ENCODE data around the gene S100A11.

The S100A11 gene

GRCh38 chr1:152021569-152021968, 15.2 kb downstream of the S100A11 start:
- no peaks in the 10 kb centered on the region for H3K9me3 ChIP-seq (ENCODE audit: insufficient read depth, low read depth, low read length)
- H3K4me3 ChIP-seq (ENCODE audit: low read length) = no peak overlapping the region
- 70% methylated on average over 7 of the region's 7 CpGs for WGBS
- H3K36me3 ChIP-seq (ENCODE audit: insufficient read depth, low read length) = no peaks in the 10 kb centered on the region
- no peaks in the 10 kb centered on the region for H3K27me3 ChIP-seq (ENCODE audit: insufficient read depth, low read length)
- no peak overlapping the region for H3K27ac ChIP-seq (ENCODE audit: low read depth, low read length)
- peaks cover 12% of the 10 kb centered on the region; the same call in 1 of the 2 replicates for H3K4me1 ChIP-seq (ENCODE audit: insufficient read depth, low read length)
- no peak overlapping the region for H3K9ac ChIP-seq (ENCODE audit: low read depth, low read length)

- 91% methylated on average over 3 of the region's 3 CpGs for WGBS
- no peak overlapping the region for H3K4me3 ChIP-seq (ENCODE audit: low read length)
- no peak overlapping the region for H3K9ac ChIP-seq (ENCODE audit: low read depth, low read length)
- no peaks in the 10 kb centered on the region for H3K27me3 ChIP-seq (ENCODE audit: insufficient read depth, low read length)
- no peak overlapping the region for H3K27ac ChIP-seq (ENCODE audit: low read depth, low read length)
- no peaks in the 10 kb centered on the region for H3K36me3 ChIP-seq (ENCODE audit: insufficient read depth, low read length)
- H3K9me3 ChIP-seq (ENCODE audit: insufficient read depth, low read depth, low read length) = no peaks in the 10 kb centered on the region
- peaks cover 12% of the 10 kb centered on the region; the same call in 1 of the 2 replicates for H3K4me1 ChIP-seq (ENCODE audit: insufficient read depth, low read length)
Measured at GRCh38 chr1:152020849-152021248, 16.0 kb downstream of the S100A11 start.

- Histone ChIP-seq H3K27me3 (ENCODE audit: insufficient read depth, low read length) (no peaks in the 10 kb centered on the region), H3K4me3 (ENCODE audit: low read length) (no peak overlapping the region), H3K27ac (ENCODE audit: low read depth, low read length) (no peak overlapping the region), H3K9me3 (ENCODE audit: insufficient read depth, low read depth, low read length) (no peaks in the 10 kb centered on the region), H3K9ac (ENCODE audit: low read depth, low read length) (no peak overlapping the region), H3K36me3 (ENCODE audit: insufficient read depth, low read length) (no peaks in the 10 kb centered on the region), H3K4me1 (ENCODE audit: insufficient read depth, low read length) (peaks cover 6% of the 10 kb centered on the region)
- 52% methylated on average over 4 of the region's 4 CpGs for WGBS
Measured at GRCh38 chr1:152018537-152018936, 18.3 kb downstream of the S100A11 start.

- Histone ChIP-seq H3K27ac (ENCODE audit: low read depth, low read length) (no peak overlapping the region), H3K27me3 (ENCODE audit: insufficient read depth, low read length) (no peaks in the 10 kb centered on the region)
- WGBS = 82% methylated on average over 6 of the region's 6 CpGs
Measured at GRCh38 chr1:152015766-152016165, 21.0 kb downstream of the S100A11 start.

GRCh38 chr1:152014943-152015342, 21.9 kb downstream of the S100A11 start:
- H3K9ac ChIP-seq (ENCODE audit: low read depth, low read length) = no peak overlapping the region
- 95% methylated on average over 1 of the region's 1 CpG for WGBS
- no peak overlapping the region for H3K27ac ChIP-seq (ENCODE audit: low read depth, low read length)
- no peak overlapping the region for H3K4me3 ChIP-seq (ENCODE audit: low read length)
- peaks cover 3% of the 10 kb centered on the region for H3K4me1 ChIP-seq (ENCODE audit: insufficient read depth, low read length)
- no peaks in the 10 kb centered on the region for H3K36me3 ChIP-seq (ENCODE audit: insufficient read depth, low read length)
- no peaks in the 10 kb centered on the region for H3K9me3 ChIP-seq (ENCODE audit: insufficient read depth, low read depth, low read length)
- H3K27me3 ChIP-seq (ENCODE audit: insufficient read depth, low read length) = no peaks in the 10 kb centered on the region

More at GRCh38 chr1:152015766-152016165, 21.0 kb downstream of the S100A11 start:
- H3K4me1 ChIP-seq (ENCODE audit: insufficient read depth, low read length) = peaks cover 3% of the 10 kb centered on the region
- H3K36me3 ChIP-seq (ENCODE audit: insufficient read depth, low read length) = no peaks in the 10 kb centered on the region
- H3K4me3 ChIP-seq (ENCODE audit: low read length) = no peak overlapping the region
- no peaks in the 10 kb centered on the region for H3K9me3 ChIP-seq (ENCODE audit: insufficient read depth, low read depth, low read length)
- H3K9ac ChIP-seq (ENCODE audit: low read depth, low read length) = no peak overlapping the region

- Histone ChIP-seq H3K27ac (ENCODE audit: low read depth, low read length) (no peak overlapping the region), H3K9me3 (ENCODE audit: insufficient read depth, low read depth, low read length) (no peaks in the 10 kb centered on the region), H3K9ac (ENCODE audit: low read depth, low read length) (no peak overlapping the region), H3K4me3 (ENCODE audit: low read length) (no peak overlapping the region), H3K36me3 (ENCODE audit: insufficient read depth, low read length) (no peaks in the 10 kb centered on the region), H3K27me3 (ENCODE audit: insufficient read depth, low read length) (no peaks in the 10 kb centered on the region), H3K4me1 (ENCODE audit: insufficient read depth, low read length) (peaks cover 3% of the 10 kb centered on the region)
- WGBS = 5% methylated on average over 3 of the region's 3 CpGs
Measured at GRCh38 chr1:152013664-152014237, 23.1 kb downstream of the S100A11 start.

DNA sequence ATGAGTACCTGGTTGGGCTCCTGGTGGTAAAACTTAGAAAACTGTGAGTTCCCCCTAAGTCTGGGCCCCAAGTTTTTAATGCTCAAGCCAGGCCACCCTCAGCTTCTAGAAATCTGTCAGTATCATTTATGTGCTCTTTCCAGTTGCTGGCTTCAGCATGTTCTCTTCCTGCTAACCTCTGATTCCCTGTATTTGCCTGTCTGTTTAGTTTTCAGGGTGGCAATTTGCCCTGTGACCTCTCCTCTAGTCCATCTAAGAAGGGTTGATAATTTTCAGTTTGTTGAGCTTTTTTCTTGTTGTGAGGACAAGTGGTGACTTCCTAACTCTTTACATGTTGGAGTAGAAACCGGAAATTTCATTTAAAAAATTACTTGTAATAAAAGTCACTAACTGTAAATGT, 27.1 kb downstream of the S100A11 start:
- Histone ChIP-seq H3K27ac (ENCODE audit: low read depth, low read length) (no peak overlapping the region), H3K9ac (ENCODE audit: low read depth, low read length) (no peak overlapping the region), H3K4me1 (ENCODE audit: insufficient read depth, low read length) (peaks cover 3% of the 10 kb centered on the region), H3K9me3 (ENCODE audit: insufficient read depth, low read depth, low read length) (no peaks in the 10 kb centered on the region), H3K4me3 (ENCODE audit: low read length) (no peak overlapping the region), H3K36me3 (ENCODE audit: insufficient read depth, low read length) (no peaks in the 10 kb centered on the region), H3K27me3 (ENCODE audit: insufficient read depth, low read length) (no peaks in the 10 kb centered on the region)
- no CpG with 5 or more reads among the region's 1 CpG for WGBS

- Histone ChIP-seq H3K27ac (ENCODE audit: low read depth, low read length) (no peak overlapping the region), H3K36me3 (ENCODE audit: insufficient read depth, low read length) (no peaks in the 10 kb centered on the region), H3K27me3 (ENCODE audit: insufficient read depth, low read length) (0 out of 2 replicates have a peak, but pooled peaks cover 4% of the 10 kb centered on the region), H3K4me1 (ENCODE audit: insufficient read depth, low read length) (no peaks in the 10 kb centered on the region), H3K9me3 (ENCODE audit: insufficient read depth, low read depth, low read length) (no peaks in the 10 kb centered on the region), H3K4me3 (ENCODE audit: low read length) (no peak overlapping the region), H3K9ac (ENCODE audit: low read depth, low read length) (no peak overlapping the region)
- WGBS = 82% methylated on average over 2 of the region's 2 CpGs
Measured at GRCh38 chr1:152007047-152007446, 29.8 kb downstream of the S100A11 start.

DNA sequence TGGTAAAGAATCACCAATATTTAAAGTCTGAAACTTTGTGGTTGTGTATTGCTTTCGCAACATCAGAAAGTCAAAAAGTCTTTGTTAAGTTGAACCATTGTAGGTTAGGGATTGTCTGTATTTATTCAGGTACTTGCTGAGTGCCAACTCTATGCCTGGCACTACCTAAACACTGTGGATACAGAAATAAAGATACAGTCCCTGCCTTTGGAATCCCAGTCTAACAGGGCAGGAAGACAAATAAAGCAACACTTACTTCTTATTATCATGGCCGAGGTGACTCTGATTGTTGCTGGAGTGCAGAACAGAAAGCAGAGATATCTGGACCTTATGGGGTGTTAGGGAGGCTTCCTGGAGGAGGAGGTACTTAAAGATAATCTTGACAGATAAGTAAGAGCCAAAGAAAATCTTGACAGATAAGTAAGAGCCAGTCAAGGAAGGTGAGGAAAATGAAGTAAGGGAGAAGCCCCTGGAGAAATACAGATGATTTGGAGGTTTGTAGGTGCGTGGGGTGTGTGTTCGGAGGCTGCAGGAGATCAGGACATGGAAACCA, 31.4 kb downstream of the S100A11 start:
- no peaks in the 10 kb centered on the region for H3K36me3 ChIP-seq (ENCODE audit: insufficient read depth, low read length)
- no peak overlapping the region for H3K4me3 ChIP-seq (ENCODE audit: low read length)
- no peaks in the 10 kb centered on the region for H3K9me3 ChIP-seq (ENCODE audit: insufficient read depth, low read depth, low read length)
- H3K9ac ChIP-seq (ENCODE audit: low read depth, low read length) = no peak overlapping the region
- H3K4me1 ChIP-seq (ENCODE audit: insufficient read depth, low read length) = peaks cover 8% of the 10 kb centered on the region; the same call in 1 of the 2 replicates
- WGBS = 63% methylated on average over 4 of the region's 4 CpGs
- 0 out of 2 replicates have a peak, but pooled peaks cover 4% of the 10 kb centered on the region for H3K27me3 ChIP-seq (ENCODE audit: insufficient read depth, low read length)
- no peak overlapping the region for H3K27ac ChIP-seq (ENCODE audit: low read depth, low read length)

GRCh38 chr1:152003846-152004442, 32.9 kb downstream of the S100A11 start:
- H3K27ac ChIP-seq (ENCODE audit: low read depth, low read length) = no peak overlapping the region
- no peaks in the 10 kb centered on the region for H3K9me3 ChIP-seq (ENCODE audit: insufficient read depth, low read depth, low read length)
- no peaks in the 10 kb centered on the region for H3K36me3 ChIP-seq (ENCODE audit: insufficient read depth, low read length)
- 0 out of 2 replicates have a peak, but pooled peaks cover 4% of the 10 kb centered on the region for H3K27me3 ChIP-seq (ENCODE audit: insufficient read depth, low read length)
- peaks cover 8% of the 10 kb centered on the region; the same call in 1 of the 2 replicates for H3K4me1 ChIP-seq (ENCODE audit: insufficient read depth, low read length)
- no peak overlapping the region for H3K4me3 ChIP-seq (ENCODE audit: low read length)
- H3K9ac ChIP-seq (ENCODE audit: low read depth, low read length) = no peak overlapping the region
- 72% methylated on average over 4 of the region's 4 CpGs for WGBS

GRCh38 chr1:152002960-152003359, 33.8 kb downstream of the S100A11 start:
- Histone ChIP-seq H3K4me3 (ENCODE audit: low read length) (no peak overlapping the region), H3K4me1 (ENCODE audit: insufficient read depth, low read length) (peaks cover 8% of the 10 kb centered on the region; the same call in 1 of the 2 replicates), H3K27ac (ENCODE audit: low read depth, low read length) (no peak overlapping the region), H3K9me3 (ENCODE audit: insufficient read depth, low read depth, low read length) (no peaks in the 10 kb centered on the region), H3K9ac (ENCODE audit: low read depth, low read length) (no peak overlapping the region), H3K36me3 (ENCODE audit: insufficient read depth, low read length) (no peaks in the 10 kb centered on the region), H3K27me3 (ENCODE audit: insufficient read depth, low read length) (0 out of 2 replicates have a peak, but pooled peaks cover 4% of the 10 kb centered on the region)
- WGBS = 90% methylated on average over 3 of the region's 3 CpGs
